Coronary artery (tissue), 2 donors: ENCODE data around the gene MAGI2.
A peak's percentile ranks its signal among the peaks of the same experiment; 100 is the strongest.

ENCODE experiments used
- DNase-seq: peaks from one replicate; pipeline ENCODE4 v3.0.0-alpha.2; 2017; ENCODE audit warnings: low spot score
- H3K27ac ChIP-seq, 2 donors: fragments of 200-600 bp; sonication (generic); one replicate each; pipeline ENCODE4 v1.5.1; 2016 to 2019
- H3K4me3 ChIP-seq: fragments of 200-600 bp; sonication (generic); 2 replicates; pipeline ENCODE4 v1.5.1; 2016; ENCODE audit warnings: mild to moderate bottlenecking, moderate library complexity
- CTCF ChIP-seq: fragments of 200-600 bp; sonication (generic); IDR thresholded peaks from one replicate; pipeline ENCODE4 v1.5.1; 2019; ENCODE audit warnings: antibody characterized with exemption

MAGI2 gene

GRCh38 chr7:78026492-78026891 lies 1427.0 kb downstream of the MAGI2 start:
- no peak overlapping the region for H3K4me3 ChIP-seq
- H3K27ac ChIP-seq: no peak overlapping the region
- no peak for DNase-seq
- no peak for TF ChIP-seq CTCF

- Histone ChIP-seq H3K27ac (no peak overlapping the region), H3K4me3 (no peak overlapping the region)
- no peak for DNase-seq
- no peak for TF ChIP-seq CTCF
These were observed 1428.9 kb downstream of the MAGI2 start for GRCh38 chr7:78024591-78024990.

GRCh38 chr7:78023191-78023590 lies 1430.3 kb downstream of the MAGI2 start:
- H3K4me3 ChIP-seq: no peak overlapping the region
- H3K27ac ChIP-seq: no peak overlapping the region
- TF ChIP-seq CTCF: no peak
- DNase-seq: no peak

GRCh38 chr7:78022165-78022564 lies 1431.3 kb downstream of the MAGI2 start:
- Histone ChIP-seq H3K27ac (no peak overlapping the region), H3K4me3 (no peak overlapping the region)
- TF ChIP-seq CTCF: no peak
- DNase-seq: no peak

- no peak overlapping the region for H3K4me3 ChIP-seq
- H3K27ac ChIP-seq: peak overlapping the region; percentile 95 to 100
- peak; percentile 13 for TF ChIP-seq CTCF
- no peak for DNase-seq
These were observed 1432.6 kb downstream of the MAGI2 start for GRCh38 chr7:78020874-78021249.

GRCh38 chr7:78020136-78020873 lies 1433.2 kb downstream of the MAGI2 start:
- peak; percentile 57 for TF ChIP-seq CTCF
- peak overlapping the region; percentile 95 to 100 for H3K27ac ChIP-seq
- peak overlapping the region; percentile 81 for H3K4me3 ChIP-seq
- DNase-seq: peak; percentile 76

GRCh38 chr7:78019447-78020135 lies 1433.9 kb downstream of the MAGI2 start:
- peak overlapping the region; percentile 95 to 100 for H3K27ac ChIP-seq
- TF ChIP-seq CTCF: no peak
- DNase-seq: peak; percentile 96
- peak overlapping the region; percentile 81 for H3K4me3 ChIP-seq
